ENCODE data around the gene HOXC10. TPM values are rescaled to one million over a fixed set of nuclear protein-coding genes. Genes with fewer than 3 reads are reported as not detected.

Gene HOXC10
- total and polyA plus RNA-seq, 2 donors from 2014 or later: 49.7 to 50.7 TPM

DNA sequence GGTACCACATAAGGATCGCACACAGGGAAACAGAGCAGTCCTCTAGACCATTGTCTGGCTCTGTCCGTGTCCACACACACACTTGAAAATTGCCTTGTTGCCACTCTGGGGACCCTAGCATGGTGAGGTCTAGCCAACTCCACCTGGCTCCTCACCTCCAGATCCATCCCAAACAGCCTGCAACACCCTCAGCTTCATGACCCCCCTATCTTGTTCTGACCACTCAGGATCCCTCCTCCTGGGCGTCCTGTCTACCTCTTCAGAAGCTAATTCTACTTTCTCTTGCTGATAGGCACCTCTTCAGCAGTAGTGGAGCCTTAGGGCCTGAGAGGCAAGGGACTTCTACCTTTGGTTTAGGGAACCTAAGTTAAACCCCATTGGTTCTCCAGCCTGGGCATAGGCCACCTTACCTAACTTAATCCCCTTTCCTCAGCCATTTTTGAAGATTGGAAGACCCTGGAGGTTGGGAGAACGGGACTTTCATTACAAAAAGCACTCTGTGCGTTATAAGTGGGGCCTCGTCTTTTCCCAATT is 47.2 kb downstream of the HOXC10 start:
- H3K9ac ChIP-seq (ENCODE audit: low read length in 3 of 3): no peak overlapping the region
- no peaks in the 10 kb centered on the region for H3K9me3 ChIP-seq (ENCODE audit: control insufficient read depth in 2 of 3, insufficient read depth in 1 of 3, low read length in 3 of 3)
- peaks cover 0 to 4% (median 0%) of the 10 kb centered on the region in 3 donors for H3K36me3 ChIP-seq (ENCODE audit: control insufficient read depth in 2 of 3, insufficient read depth in 3 of 3, low read length in 3 of 3)
- peaks cover 2 to 28% (median 14%) of the 10 kb centered on the region in 3 donors for H3K4me1 ChIP-seq (ENCODE audit: control insufficient read depth in 2 of 3, insufficient read depth in 2 of 3, low read depth in 1 of 3, low read length in 3 of 3)
- FAIRE-seq: no peak
- TF ChIP-seq CTCF (IDR thresholded peaks at IDR 0.05; ENCODE audit: borderline replicate concordance, extremely low read depth, insufficient read depth): no peak
- H3K27ac ChIP-seq (ENCODE audit: low read depth in 2 of 2, low read length in 2 of 2): no peak overlapping the region
- H3K4me3 ChIP-seq (ENCODE audit: low read length in 3 of 3): no peak overlapping the region
- no peaks in the 10 kb centered on the region for H3K27me3 ChIP-seq (ENCODE audit: control insufficient read depth, insufficient read depth, low read length)
- peak in 1 of 5 donors; percentile 57 for DNase-seq
- intact Hi-C loops (cut with DNase I): loop anchor here (10.0 kb wide), 1 partner anchor 103 kb away; no protein-coding TSS in a partner anchor

- Histone ChIP-seq H3K9me3 (ENCODE audit: control insufficient read depth in 2 of 3, insufficient read depth in 1 of 3, low read length in 3 of 3) (no peaks in the 10 kb centered on the region), H3K4me1 (ENCODE audit: control insufficient read depth in 2 of 3, insufficient read depth in 2 of 3, low read depth in 1 of 3, low read length in 3 of 3) (peaks cover 2 to 30% (median 14%) of the 10 kb centered on the region in 3 donors), H3K27ac (ENCODE audit: low read depth in 2 of 2, low read length in 2 of 2) (peak within 1 kb of the TSS in 1 of 2 donors; percentile 37), H3K4me3 (ENCODE audit: low read length in 3 of 3) (peak within 1 kb of the TSS; percentile 3 to 61 (median 51)), H3K27me3 (ENCODE audit: control insufficient read depth, insufficient read depth, low read length) (no peaks in the 10 kb centered on the region), H3K9ac (ENCODE audit: low read length in 3 of 3) (peak within 1 kb of the TSS in 1 of 3 donors; percentile 55), H3K36me3 (ENCODE audit: control insufficient read depth in 2 of 3, insufficient read depth in 3 of 3, low read length in 3 of 3) (peaks cover 0 to 4% (median 0%) of the 10 kb centered on the region in 3 donors)
- TF ChIP-seq CTCF (IDR thresholded peaks at IDR 0.05; ENCODE audit: borderline replicate concordance, extremely low read depth, insufficient read depth): peak; percentile 96
- FAIRE-seq: no peak
- DNase-seq: peak; percentile 87 to 96 (median 95)
- intact Hi-C loops (cut with DNase I): loop anchor here (10.0 kb wide), 1 partner anchor 102 kb away; no protein-coding TSS in a partner anchor
Measured at GRCh38 chr12:54032627-54033100, 47.7 kb downstream of the HOXC10 start, which contains the start of gene HOXC5. TSS of gene HOXC5 (plus strand) at chr12:54033050. CDS start at chr12:54033123, 73 bp downstream.

DNA sequence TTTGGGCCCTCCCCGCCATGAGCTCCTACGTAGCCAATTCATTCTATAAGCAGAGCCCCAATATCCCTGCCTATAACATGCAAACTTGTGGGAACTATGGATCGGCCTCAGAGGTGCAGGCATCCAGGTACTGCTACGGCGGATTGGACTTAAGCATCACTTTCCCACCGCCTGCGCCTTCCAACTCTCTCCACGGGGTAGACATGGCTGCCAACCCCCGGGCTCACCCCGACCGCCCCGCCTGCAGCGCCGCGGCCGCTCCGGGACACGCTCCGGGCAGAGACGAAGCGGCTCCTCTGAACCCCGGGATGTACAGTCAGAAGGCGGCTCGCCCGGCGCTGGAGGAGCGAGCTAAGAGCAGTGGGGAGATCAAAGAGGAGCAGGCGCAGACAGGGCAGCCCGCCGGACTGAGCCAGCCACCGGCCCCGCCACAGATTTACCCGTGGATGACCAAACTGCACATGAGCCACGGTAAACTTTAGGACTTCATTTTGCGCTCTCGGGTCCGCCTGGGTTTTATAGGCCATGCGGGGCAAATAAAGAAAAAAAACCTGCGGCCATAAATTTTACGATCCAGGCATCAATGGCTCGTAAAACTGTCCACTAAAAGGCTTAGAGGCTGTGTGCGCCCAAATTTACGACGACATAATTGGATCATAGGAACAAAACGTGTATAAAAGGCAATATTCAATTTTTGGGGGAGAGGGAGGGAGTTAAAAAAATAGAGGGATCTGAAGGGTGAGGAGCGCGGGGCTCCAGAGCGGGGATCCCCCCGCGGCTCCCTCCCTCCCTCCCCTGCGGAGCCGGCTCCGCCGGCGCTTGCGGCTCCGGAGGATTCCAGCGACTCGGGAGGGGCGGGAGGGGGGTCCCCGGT is 48.4 kb downstream of the HOXC10 start:
- H3K36me3 ChIP-seq (ENCODE audit: control insufficient read depth in 2 of 3, insufficient read depth in 3 of 3, low read length in 3 of 3): peaks cover 0 to 4% (median 0%) of the 10 kb centered on the region in 3 donors
- H3K27ac ChIP-seq (ENCODE audit: low read depth in 2 of 2, low read length in 2 of 2): peak overlapping the region in 1 of 2 donors; percentile 37
- no peaks in the 10 kb centered on the region for H3K27me3 ChIP-seq (ENCODE audit: control insufficient read depth, insufficient read depth, low read length)
- peaks cover under 1 to 29% (median 19%) of the 10 kb centered on the region in 3 donors for H3K4me1 ChIP-seq (ENCODE audit: control insufficient read depth in 2 of 3, insufficient read depth in 2 of 3, low read depth in 1 of 3, low read length in 3 of 3)
- TF ChIP-seq CTCF (IDR thresholded peaks at IDR 0.05; ENCODE audit: borderline replicate concordance, extremely low read depth, insufficient read depth): peak; percentile 7
- H3K4me3 ChIP-seq (ENCODE audit: low read length in 3 of 3): peak overlapping the region; percentile 3 to 61 (median 51)
- FAIRE-seq (no peak), DNase-seq (peak; percentile 90 to 96 (median 92))
- peak overlapping the region in 1 of 3 donors; percentile 55 for H3K9ac ChIP-seq (ENCODE audit: low read length in 3 of 3)
- intact Hi-C loops (cut with DNase I): loop anchor here (10.0 kb wide), 1 partner anchor 101 kb away; no protein-coding TSS in a partner anchor
- no peaks in the 10 kb centered on the region for H3K9me3 ChIP-seq (ENCODE audit: control insufficient read depth in 2 of 3, insufficient read depth in 1 of 3, low read length in 3 of 3)

All from kidney (tissue), 14 donors.